Kidney tubule cell (primary cell): Measurements from ENCODE around the gene METTL9.
"Not testable (repeated sequence)": the region's sequence is repeated elsewhere in the genome, so short reads cannot be mapped to it uniquely, and the experiment has no call there.

Experiments
- DNase-seq: peaks from one replicate; pipeline ENCODE4 v3.0.0-alpha.2; 2018; ENCODE audit warnings: low spot score

Gene METTL9

GRCh38 chr16:21611198-21611555, 11.8 kb downstream of the METTL9 start:
- DNase-seq, result no peak

- DNase-seq, result no peak
Measured at GRCh38 chr16:21611556-21612384, 12.4 kb downstream of the METTL9 start.

GRCh38 chr16:21613361-21613760, 14.0 kb downstream of the METTL9 start:
- DNase-seq, result no peak

GRCh38 chr16:21613781-21614180, 14.4 kb downstream of the METTL9 start:
- no peak for DNase-seq

- DNase-seq, result no peak
Measured at GRCh38 chr16:21614896-21615295, 15.5 kb downstream of the METTL9 start.

GRCh38 chr16:21617607-21618006, 18.2 kb downstream of the METTL9 start:
- DNase-seq, result no peak

- no peak for DNase-seq
Measured at GRCh38 chr16:21618281-21618680, 18.9 kb downstream of the METTL9 start.

- DNase-seq, result no peak
Measured at GRCh38 chr16:21619765-21620425, 20.5 kb downstream of the METTL9 start.

- no peak for DNase-seq
Measured at GRCh38 chr16:21620592-21620991, 21.2 kb downstream of the METTL9 start.

GRCh38 chr16:21622545-21622944, 23.2 kb downstream of the METTL9 start:
- no peak for DNase-seq

- DNase-seq, result peak; percentile 66
Measured at GRCh38 chr16:21625026-21625425, 25.6 kb downstream of the METTL9 start.

GRCh38 chr16:21626659-21627277, 27.4 kb downstream of the METTL9 start:
- peak; percentile 90 for DNase-seq

GRCh38 chr16:21628121-21628726, 28.8 kb downstream of the METTL9 start:
- DNase-seq, result peak; percentile 60

- DNase-seq, result peak; percentile 50
Measured at GRCh38 chr16:21628772-21629171, 29.4 kb downstream of the METTL9 start.

- not testable (repeated sequence) for DNase-seq
Measured at GRCh38 chr16:21629616-21630539, 30.5 kb downstream of the METTL9 start.

- DNase-seq, result not testable (repeated sequence)
Measured at GRCh38 chr16:21630866-21631265, 31.5 kb downstream of the METTL9 start.

GRCh38 chr16:21631376-21631775, 32.0 kb downstream of the METTL9 start:
- DNase-seq, result not testable (repeated sequence)

GRCh38 chr16:21631951-21632575, 32.7 kb downstream of the METTL9 start:
- not testable (repeated sequence) for DNase-seq

GRCh38 chr16:21634216-21634615, 34.8 kb downstream of the METTL9 start:
- peak; percentile 45 for DNase-seq

- not testable (repeated sequence) for DNase-seq
Measured at GRCh38 chr16:21635694-21636093, 36.3 kb downstream of the METTL9 start.
